ENCODE results near the gene NPIPB8. TPM values are rescaled to one million over a fixed set of nuclear protein-coding genes. Genes with fewer than 3 reads are reported as not detected.
"Not testable (repeated sequence)": the region's sequence is repeated elsewhere in the genome, so short reads cannot be mapped to it uniquely, and the experiment has no call there.

The NPIPB8 gene
- total RNA-seq, 1 donor from 2014 or later, result 0.13 TPM

- peaks cover under 1% of the 10 kb centered on the region for H3K36me3 Mint-ChIP-seq (ENCODE audit: low read depth, unreplicated experiment)
- no peaks in the 10 kb centered on the region for H3K9me3 Mint-ChIP-seq (ENCODE audit: unreplicated experiment)
- H3K4me3 Mint-ChIP-seq (ENCODE audit: unreplicated experiment), result no peak overlapping the region
- peaks cover 5% of the 10 kb centered on the region for H3K27me3 Mint-ChIP-seq (ENCODE audit: unreplicated experiment)
- no peak for TF ChIP-seq CTCF (IDR thresholded peaks at IDR 0.05; ENCODE audit: unreplicated experiment)
- no peak overlapping the region for H3K27ac Mint-ChIP-seq (ENCODE audit: unreplicated experiment)
- H3K4me1 Mint-ChIP-seq (ENCODE audit: unreplicated experiment), result peaks cover 18% of the 10 kb centered on the region
- DNase-seq (ENCODE audit: low spot score), result no peak
Measured at GRCh38 chr16:28597692-28598261, 40.1 kb upstream of the NPIPB8 start.

DNA sequence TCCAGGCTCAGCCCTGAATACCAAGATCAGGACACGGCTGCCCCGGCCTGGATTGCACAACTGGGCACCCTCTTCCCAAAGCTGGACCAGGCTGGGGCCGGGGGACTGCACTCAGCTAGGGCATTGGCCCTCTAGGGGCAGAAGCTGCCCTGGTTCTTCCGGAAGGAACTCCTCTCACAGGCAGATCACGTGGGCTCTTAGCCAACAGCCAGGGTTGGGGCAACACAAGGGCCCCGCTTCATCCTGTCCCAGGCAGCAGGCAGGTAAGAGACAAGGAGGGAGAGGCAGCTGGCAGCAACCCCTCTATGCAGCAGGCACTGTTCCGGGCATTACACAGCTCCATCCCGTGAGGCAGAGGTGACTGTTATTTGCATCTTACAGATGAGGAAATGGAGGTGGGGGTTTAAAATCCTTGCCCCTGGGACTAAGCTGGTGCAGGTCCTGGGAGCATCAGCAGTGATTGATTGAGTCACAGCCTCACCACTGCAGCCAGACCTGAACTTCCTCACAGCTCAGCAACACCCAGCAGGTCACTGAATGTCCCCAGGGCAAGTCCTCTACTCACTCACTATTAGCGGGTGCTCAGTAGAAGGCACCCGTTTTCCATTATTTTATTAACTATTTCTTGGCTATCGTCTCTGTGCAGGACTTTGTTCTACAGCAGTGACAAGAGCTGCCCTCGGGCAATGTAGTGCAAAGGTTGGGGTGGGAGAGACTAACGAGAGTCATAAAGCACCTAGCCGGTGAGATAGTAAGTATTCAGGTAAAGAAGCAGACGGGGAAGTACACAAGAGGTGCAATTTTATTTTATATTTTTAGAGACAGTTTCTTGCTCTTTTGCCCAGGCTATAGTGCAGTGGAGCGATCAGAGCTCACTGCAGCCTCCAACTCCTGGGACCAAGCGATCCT, 38.2 kb upstream of the NPIPB8 start:
- H3K27me3 Mint-ChIP-seq (ENCODE audit: unreplicated experiment); DNase-seq (ENCODE audit: low spot score); H3K27ac Mint-ChIP-seq (ENCODE audit: unreplicated experiment); H3K4me3 Mint-ChIP-seq (ENCODE audit: unreplicated experiment); H3K36me3 Mint-ChIP-seq (ENCODE audit: low read depth, unreplicated experiment); H3K9me3 Mint-ChIP-seq (ENCODE audit: unreplicated experiment): not testable (repeated sequence)
- peaks cover 18% of the 10 kb centered on the region for H3K4me1 Mint-ChIP-seq (ENCODE audit: unreplicated experiment)

GRCh38 chr16:28600965-28601364, 36.9 kb upstream of the NPIPB8 start:
- H3K9me3 Mint-ChIP-seq (ENCODE audit: unreplicated experiment), result not testable (repeated sequence)

DNA sequence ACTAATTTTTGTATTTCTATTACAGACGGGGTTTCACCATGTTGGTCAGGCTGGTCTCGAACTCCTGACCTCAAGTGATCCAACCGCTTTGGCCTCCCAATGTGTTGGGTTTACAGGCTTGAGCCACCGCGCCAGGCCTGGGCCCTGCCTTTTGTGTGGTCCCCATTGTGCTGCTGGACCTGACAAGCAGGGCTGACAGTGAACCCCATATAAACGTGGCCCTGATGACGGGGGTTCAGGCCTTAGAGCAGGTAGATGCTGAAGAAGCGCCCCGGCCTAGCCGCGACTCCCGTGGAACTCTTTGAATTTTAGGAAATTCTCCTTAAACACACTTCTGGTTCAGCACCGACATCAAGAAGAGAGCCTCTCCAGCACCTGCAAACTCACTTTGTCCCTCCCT, 36.3 kb upstream of the NPIPB8 start:
- not testable (repeated sequence) for H3K4me3 Mint-ChIP-seq (ENCODE audit: unreplicated experiment); DNase-seq (ENCODE audit: low spot score); H3K9me3 Mint-ChIP-seq (ENCODE audit: unreplicated experiment); H3K4me1 Mint-ChIP-seq (ENCODE audit: unreplicated experiment); H3K27me3 Mint-ChIP-seq (ENCODE audit: unreplicated experiment); H3K27ac Mint-ChIP-seq (ENCODE audit: unreplicated experiment); H3K36me3 Mint-ChIP-seq (ENCODE audit: low read depth, unreplicated experiment)

More at GRCh38 chr16:28600965-28601364, 36.9 kb upstream of the NPIPB8 start:
- peaks cover 14% of the 10 kb centered on the region for H3K4me1 Mint-ChIP-seq (ENCODE audit: unreplicated experiment)
- DNase-seq (ENCODE audit: low spot score); H3K4me3 Mint-ChIP-seq (ENCODE audit: unreplicated experiment); H3K27ac Mint-ChIP-seq (ENCODE audit: unreplicated experiment); H3K36me3 Mint-ChIP-seq (ENCODE audit: low read depth, unreplicated experiment); H3K27me3 Mint-ChIP-seq (ENCODE audit: unreplicated experiment): not testable (repeated sequence)

DNA sequence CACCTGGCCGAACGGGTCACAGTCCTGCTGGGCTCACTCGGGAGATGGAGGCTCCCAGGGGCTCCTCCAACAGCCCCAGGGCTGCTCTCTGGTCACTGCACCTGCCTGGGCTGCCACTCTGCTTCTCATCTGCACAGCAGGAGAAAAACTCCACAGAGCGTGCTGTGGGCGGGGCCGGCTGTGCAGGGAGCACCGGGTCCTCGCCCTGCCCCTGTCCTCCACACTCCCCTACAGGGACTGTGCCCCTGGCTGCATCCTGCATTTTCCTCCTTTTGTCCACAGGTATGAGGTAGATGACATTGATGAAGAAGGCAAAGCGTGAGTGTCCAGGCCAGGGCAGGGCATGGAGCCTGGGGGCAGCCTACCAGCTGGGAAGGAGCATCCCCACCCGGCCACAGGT, 35.8 kb upstream of the NPIPB8 start:
- not testable (repeated sequence) for H3K4me1 Mint-ChIP-seq (ENCODE audit: unreplicated experiment); DNase-seq (ENCODE audit: low spot score); H3K27me3 Mint-ChIP-seq (ENCODE audit: unreplicated experiment); H3K36me3 Mint-ChIP-seq (ENCODE audit: low read depth, unreplicated experiment); H3K4me3 Mint-ChIP-seq (ENCODE audit: unreplicated experiment); H3K27ac Mint-ChIP-seq (ENCODE audit: unreplicated experiment); H3K9me3 Mint-ChIP-seq (ENCODE audit: unreplicated experiment)

- no peak for TF ChIP-seq CTCF (IDR thresholded peaks at IDR 0.05; ENCODE audit: unreplicated experiment)
- Mint-ChIP-seq H3K27ac (ENCODE audit: unreplicated experiment) (no peak overlapping the region), H3K4me1 (ENCODE audit: unreplicated experiment) (no peaks in the 10 kb centered on the region), H3K27me3 (ENCODE audit: unreplicated experiment) (peaks cover 2% of the 10 kb centered on the region), H3K4me3 (ENCODE audit: unreplicated experiment) (no peak overlapping the region), H3K36me3 (ENCODE audit: low read depth, unreplicated experiment) (no peaks in the 10 kb centered on the region), H3K9me3 (ENCODE audit: unreplicated experiment) (no peaks in the 10 kb centered on the region)
- no peak for DNase-seq (ENCODE audit: low spot score)
Measured at GRCh38 chr16:28602529-28602928, 35.3 kb upstream of the NPIPB8 start.

All from endothelial cell (in vitro differentiated cells).